Natural killer cell (primary cell): ENCODE measurements around the gene CASP9. TPM values are rescaled to one million over a fixed set of nuclear protein-coding genes. Genes with fewer than 3 reads are reported as not detected.
"Not testable (repeated sequence)": the region's sequence is repeated elsewhere in the genome, so short reads cannot be mapped to it uniquely, and the experiment has no call there.

Experiments
- ATAC-seq, 3 donors: fragments of 150-1000 bp in 2 of 3; fragments of 200-7000 bp in 1 of 3; cut with Tn5 transposase; 1 replicate in 1 of 3; 2 replicates in 2 of 3; pipeline ENCODE4 v1.10.0; 2021; ENCODE audit warnings: mild to moderate bottlenecking in 2 of 3, moderate library complexity in 2 of 3
- DNase-seq, 2 donors: peaks; one replicate each; pipeline versions ENCODE4 v3.0.0 to v3.0.0-alpha.2; 2013 to 2021; ENCODE audit warnings: mixed read lengths in 1 of 2
- H3K27ac ChIP-seq: one replicate; pipeline ENCODE4 v1.5.1; 2013; ENCODE audit warnings: mild to moderate bottlenecking, low read length
- H3K27me3 ChIP-seq: one replicate; pipeline ENCODE4 v1.6.1; 2013; ENCODE audit warnings: low read length; ENCODE audit not compliant: control insufficient read depth, insufficient read depth
- H3K36me3 ChIP-seq: one replicate; pipeline ENCODE4 v1.6.1; 2013; ENCODE audit warnings: low read length; ENCODE audit not compliant: control insufficient read depth, insufficient read depth
- H3K4me1 ChIP-seq: one replicate; pipeline ENCODE4 v1.6.1; 2013; ENCODE audit warnings: low read length; ENCODE audit not compliant: control insufficient read depth, insufficient read depth
- H3K4me3 ChIP-seq: one replicate; pipeline ENCODE4 v1.5.1; 2013; ENCODE audit warnings: low read length
- H3K9me3 ChIP-seq: one replicate; pipeline ENCODE4 v1.6.1; 2013; ENCODE audit warnings: low read length; ENCODE audit not compliant: control insufficient read depth, insufficient read depth
- H3K27ac Mint-ChIP-seq, 2 donors: one replicate each; pipeline ENCODE4 v1.8.0; 2022; ENCODE audit warnings: mild to moderate bottlenecking in 2 of 2, mixed read lengths in 2 of 2, moderate library complexity in 1 of 2
- H3K27me3 Mint-ChIP-seq, 2 donors: one replicate each; pipeline ENCODE4 v1.8.0; 2022; ENCODE audit warnings: low read depth in 2 of 2, mixed read lengths in 2 of 2
- H3K36me3 Mint-ChIP-seq: one replicate; pipeline ENCODE4 v1.8.0; 2022; ENCODE audit warnings: mixed read lengths
- H3K4me1 Mint-ChIP-seq, 2 donors: one replicate each; pipeline ENCODE4 v1.8.0; 2022; ENCODE audit warnings: mixed read lengths in 2 of 2
- H3K4me3 Mint-ChIP-seq: one replicate; pipeline ENCODE4 v1.8.0; 2022; ENCODE audit warnings: mild to moderate bottlenecking, moderate library complexity, mixed read lengths
- H3K9me3 Mint-ChIP-seq, 2 donors: one replicate each; pipeline ENCODE4 v1.8.0; 2022; ENCODE audit warnings: mixed read lengths in 2 of 2
- CTCF ChIP-seq: fragments of 200-600 bp; IDR thresholded peaks from one replicate; pipeline ENCODE4 v1.8.0; 2022; ENCODE audit warnings: antibody characterized with exemption
- WGBS: methylation state at CpG from one replicate; pipeline ENCODE4 v1.1.7; 2013; ENCODE audit warnings: missing lambda C conversion rate; ENCODE audit not compliant: insufficient coverage; 5-methylcytosine and 5-hydroxymethylcytosine counted together
- intact Hi-C: fragments of 100-400 bp; cut with micrococcal nuclease; formaldehyde crosslinking; loops from one replicate; pipeline ENCODE4 v1.14.2; 2022
- total RNA-seq, 4 donors: library from RNA; stranded (reverse); fragments of 120-200 nt in 1 of 4; gene quantifications; one replicate each; pipeline versions ENCODE4 v1.2.3 to v1.2.4, GENCODE V29; 2013 to 2022

Gene CASP9
- total RNA-seq, 3 donors from 2014 or later (not counting 1 experiment from before 2014, with no cell fraction given), result 13.4 to 20.5 (median 13.5) TPM

GRCh38 chr1:15483971-15484370 lies 40.0 kb downstream of the CASP9 start:
- H3K9me3 ChIP-seq, result no peaks in the 10 kb centered on the region
- DNase-seq (no peak), ATAC-seq (no peak)
- TF ChIP-seq CTCF, result no peak
- no peak overlapping the region for H3K27ac ChIP-seq
- H3K27me3 ChIP-seq, result no peaks in the 10 kb centered on the region
- Mint-ChIP-seq H3K4me1 (no peaks in the 10 kb centered on the region), H3K36me3 (no peaks in the 10 kb centered on the region), H3K27ac (no peak overlapping the region), H3K9me3 (no peaks in the 10 kb centered on the region), H3K27me3 (no peaks in the 10 kb centered on the region), H3K4me3 (no peak overlapping the region)
- no peaks in the 10 kb centered on the region for H3K4me1 ChIP-seq
- intact Hi-C loops, result no loop called here
- H3K36me3 ChIP-seq, result no peaks in the 10 kb centered on the region
- 94% methylated on average over 2 of the region's 2 CpGs for WGBS
- H3K4me3 ChIP-seq, result no peak overlapping the region

- H3K27me3 Mint-ChIP-seq, H3K27ac Mint-ChIP-seq, H3K9me3 ChIP-seq, DNase-seq, H3K27me3 ChIP-seq, ATAC-seq, H3K4me1 ChIP-seq, H3K9me3 Mint-ChIP-seq, H3K4me3 ChIP-seq, H3K27ac ChIP-seq, H3K4me3 Mint-ChIP-seq, H3K36me3 ChIP-seq, intact Hi-C loops, H3K4me1 Mint-ChIP-seq, H3K36me3 Mint-ChIP-seq: not testable (repeated sequence)
- 91% methylated on average over 8 of the region's 16 CpGs for WGBS
Measured at GRCh38 chr1:15482983-15483543, 41.0 kb downstream of the CASP9 start.

- H3K27me3 Mint-ChIP-seq, H3K27ac ChIP-seq, H3K4me1 ChIP-seq, H3K27ac Mint-ChIP-seq, H3K4me3 Mint-ChIP-seq, H3K9me3 Mint-ChIP-seq, H3K36me3 Mint-ChIP-seq, H3K9me3 ChIP-seq, DNase-seq, H3K36me3 ChIP-seq, H3K27me3 ChIP-seq, H3K4me1 Mint-ChIP-seq, H3K4me3 ChIP-seq, intact Hi-C loops, ATAC-seq: not testable (repeated sequence)
- 78% methylated on average over 6 of the region's 6 CpGs for WGBS
Measured at GRCh38 chr1:15482455-15482854, 41.6 kb downstream of the CASP9 start.

- Histone ChIP-seq H3K4me3 (no peak overlapping the region), H3K9me3 (no peaks in the 10 kb centered on the region), H3K27me3 (no peaks in the 10 kb centered on the region), H3K36me3 (no peaks in the 10 kb centered on the region), H3K4me1 (no peaks in the 10 kb centered on the region), H3K27ac (no peak overlapping the region)
- Mint-ChIP-seq H3K36me3 (no peaks in the 10 kb centered on the region), H3K4me3 (no peak overlapping the region), H3K27ac (no peak overlapping the region), H3K4me1 (no peaks in the 10 kb centered on the region), H3K27me3 (no peaks in the 10 kb centered on the region), H3K9me3 (no peaks in the 10 kb centered on the region)
- no peak for DNase-seq
- intact Hi-C loops, result no loop called here
- ATAC-seq, result no peak
- no peak for TF ChIP-seq CTCF
- 93% methylated on average over 11 of the region's 11 CpGs for WGBS
Measured at GRCh38 chr1:15479654-15480347, 44.2 kb downstream of the CASP9 start.
